Right lobe of liver (tissue), 4 donors: ENCODE results near the gene DUS4L.

Source experiments
- POLR2A ChIP-seq: fragments of 450-650 bp; IDR thresholded peaks from one replicate; pipeline ENCODE4 v1.6.1; 2017; ENCODE audit warnings: antibody characterized with exemption, mild to moderate bottlenecking
- TF ChIP-seq, protein P1 (sequence below), 4 donors: fragments of 200-600 bp in 3 of 4; fragments of 450-650 bp in 1 of 4; IDR thresholded peaks; one replicate each; pipeline versions ENCODE4 v1.5.1 to v1.8.0; 2016 to 2022; ENCODE audit warnings: antibody characterized with exemption in 4 of 4, mild to moderate bottlenecking in 2 of 4
- donor health status: DM: no; HTN: no; CAD: no.
- donor health status: DM: no; HTN: no; CAD: no.
- donor health status: DM: no; HTN: yes; CAD: no.

DNA sequence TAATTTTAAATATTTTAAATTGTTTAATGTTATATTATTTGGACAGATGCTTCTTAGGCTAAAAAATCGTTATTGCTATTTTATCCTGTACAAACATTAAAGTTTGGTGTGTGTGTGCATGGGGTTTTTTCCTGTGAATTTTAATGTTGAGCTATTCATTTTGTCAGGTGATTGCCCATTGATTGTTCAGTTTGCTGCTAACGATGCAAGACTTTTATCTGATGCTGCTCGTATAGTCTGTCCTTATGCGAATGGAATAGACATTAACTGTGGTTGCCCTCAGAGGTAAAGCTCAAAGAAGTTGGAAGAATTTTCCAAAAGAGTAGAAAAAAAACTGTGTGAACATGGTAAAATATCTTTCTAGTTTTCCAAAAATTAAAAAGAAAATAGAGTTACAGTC is 9.8 kb downstream of the DUS4L start:
- TF ChIP-seq, protein P1, sequence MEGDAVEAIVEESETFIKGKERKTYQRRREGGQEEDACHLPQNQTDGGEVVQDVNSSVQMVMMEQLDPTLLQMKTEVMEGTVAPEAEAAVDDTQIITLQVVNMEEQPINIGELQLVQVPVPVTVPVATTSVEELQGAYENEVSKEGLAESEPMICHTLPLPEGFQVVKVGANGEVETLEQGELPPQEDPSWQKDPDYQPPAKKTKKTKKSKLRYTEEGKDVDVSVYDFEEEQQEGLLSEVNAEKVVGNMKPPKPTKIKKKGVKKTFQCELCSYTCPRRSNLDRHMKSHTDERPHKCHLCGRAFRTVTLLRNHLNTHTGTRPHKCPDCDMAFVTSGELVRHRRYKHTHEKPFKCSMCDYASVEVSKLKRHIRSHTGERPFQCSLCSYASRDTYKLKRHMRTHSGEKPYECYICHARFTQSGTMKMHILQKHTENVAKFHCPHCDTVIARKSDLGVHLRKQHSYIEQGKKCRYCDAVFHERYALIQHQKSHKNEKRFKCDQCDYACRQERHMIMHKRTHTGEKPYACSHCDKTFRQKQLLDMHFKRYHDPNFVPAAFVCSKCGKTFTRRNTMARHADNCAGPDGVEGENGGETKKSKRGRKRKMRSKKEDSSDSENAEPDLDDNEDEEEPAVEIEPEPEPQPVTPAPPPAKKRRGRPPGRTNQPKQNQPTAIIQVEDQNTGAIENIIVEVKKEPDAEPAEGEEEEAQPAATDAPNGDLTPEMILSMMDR (IDR thresholded peaks at IDR 0.05): no peak
- TF ChIP-seq POLR2A: no peak
